Kidney (tissue), 14 donors: Measurements from ENCODE around the gene AUTS2. TPM values are rescaled to one million over a fixed set of nuclear protein-coding genes. Genes with fewer than 3 reads are reported as not detected.

Experiments
- DNase-seq, 5 donors: peaks; one replicate each; pipeline ENCODE4 v3.0.0-alpha.2; 2013 to 2020
- FAIRE-seq: peaks from 2 replicates; lab custom pipeline; 2012; peaks lifted over from hg19 to GRCh38; lab: Jason Lieb, UNC
- H3K27ac ChIP-seq, 2 donors: one replicate each; pipeline ENCODE4 v1.7.0; 2013; ENCODE audit warnings: low read depth in 2 of 2, low read length in 2 of 2, inconsistent platforms in 1 of 2
- H3K27me3 ChIP-seq: one replicate; pipeline ENCODE4 v1.7.1; 2013; ENCODE audit warnings: low read length, inconsistent platforms; ENCODE audit not compliant: control insufficient read depth, insufficient read depth
- H3K36me3 ChIP-seq, 3 donors: one replicate each; pipeline versions ENCODE4 v1.7.0 to v1.7.1; 2013; ENCODE audit warnings: low read length in 3 of 3, control low read depth in 1 of 3, inconsistent platforms in 1 of 3; ENCODE audit not compliant: insufficient read depth in 3 of 3, control insufficient read depth in 2 of 3
- H3K4me1 ChIP-seq, 3 donors: one replicate each; pipeline versions ENCODE4 v1.7.0 to v1.7.1; 2013; ENCODE audit warnings: low read length in 3 of 3, inconsistent platforms in 1 of 3, low read depth in 1 of 3; ENCODE audit not compliant: control insufficient read depth in 2 of 3, insufficient read depth in 2 of 3
- H3K4me3 ChIP-seq, 3 donors: one replicate each; pipeline versions ENCODE4 v1.7.0 to v1.8.1; 2013; ENCODE audit warnings: low read length in 3 of 3, control low read depth in 1 of 3, inconsistent platforms in 1 of 3
- H3K9ac ChIP-seq, 3 donors: one replicate each; pipeline versions ENCODE4 v1.7.0 to v1.7.1; 2013; ENCODE audit warnings: low read length in 3 of 3, control low read depth in 1 of 3, inconsistent platforms in 1 of 3
- H3K9me3 ChIP-seq, 3 donors: one replicate each; pipeline versions ENCODE4 v1.7.0 to v1.7.1; 2013; ENCODE audit warnings: low read length in 3 of 3, control low read depth in 1 of 3, inconsistent platforms in 1 of 3; ENCODE audit not compliant: control insufficient read depth in 2 of 3, insufficient read depth in 1 of 3
- CTCF ChIP-seq: IDR thresholded peaks from 3 replicates; pipeline ENCODE4 v1.5.1; 2012; ENCODE audit warnings: mild to moderate bottlenecking, moderate library complexity, borderline replicate concordance; ENCODE audit not compliant: insufficient read depth; ENCODE audit errors: extremely low read depth
- intact Hi-C: fragments of 100-400 bp; cut with DNase I; formaldehyde crosslinking; loops from one replicate; pipeline ENCODE4 v1.11.1; 2022
- polyA plus RNA-seq: library from polyadenylated mRNA; stranded (reverse); fragments of 350-450 nt; fragmentation: Illumina TruSeq; extraction: RNeasy Lipid Tissue Mini Kit (QIAGEN cat#74804); gene quantifications from one replicate; pipeline ENCODE4 v1.2.3, GENCODE V29; 2014; ENCODE audit warnings: low read depth, low replicate concordance; ENCODE audit not compliant: insufficient read depth
- total RNA-seq: library from RNA; stranded (reverse); fragmentation: NEBNext Ultra II Directional; extraction: Animal tissue kit (Norgen Biotek cat#: 25700); gene quantifications from one replicate; pipeline ENCODE4 v1.2.1, GENCODE V29; 2021
- donor health status: control.
- donor health status: control.
- donor health status: control.
- donor health status: control.
- donor health status: control.
- donor health status: DM: yes; HTN: yes; CAD: no.
- donor health status: Normal renal cell carcinoma (clear cell type).

Gene AUTS2
- total and polyA plus RNA-seq, 2 donors from 2014 or later, result 5.2 to 33.8 TPM

GRCh38 chr7:70793821-70794220, 1195.5 kb downstream of the AUTS2 start:
- Histone ChIP-seq H3K27me3 (no peaks in the 10 kb centered on the region), H3K9me3 (no peaks in the 10 kb centered on the region)
- intact Hi-C loops, result no loop called here

DNA sequence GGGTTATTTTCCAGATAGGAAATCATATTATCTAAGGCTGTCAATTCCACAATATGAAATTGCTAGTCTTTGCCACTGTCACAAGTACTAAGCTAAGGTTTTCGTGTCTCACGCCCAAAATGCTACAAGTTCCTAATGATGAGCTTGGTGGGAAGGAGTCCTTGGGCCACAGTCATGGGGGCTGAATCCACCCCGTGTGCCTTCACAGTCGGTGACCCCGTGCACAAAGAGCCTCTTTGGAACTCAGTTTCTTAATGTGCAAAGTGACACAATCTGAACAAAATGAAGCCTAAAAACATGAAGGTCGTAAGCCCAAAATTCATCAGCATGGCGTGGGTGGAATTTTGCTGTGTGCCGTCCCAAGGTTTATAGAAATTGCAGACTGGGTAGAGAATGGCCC, 1196.7 kb downstream of the AUTS2 start:
- H3K27ac ChIP-seq, result no peak overlapping the region
- intact Hi-C loops, result no loop called here

More at GRCh38 chr7:70793821-70794220, 1195.5 kb downstream of the AUTS2 start:
- Histone ChIP-seq H3K36me3 (peaks cover 0 to 21% (median 12%) of the 10 kb centered on the region in 3 donors), H3K27ac (no peak overlapping the region), H3K4me1 (no peaks in the 10 kb centered on the region), H3K4me3 (no peak overlapping the region), H3K9ac (no peak overlapping the region)
- no peak for TF ChIP-seq CTCF
- FAIRE-seq, result no peak
- no peak for DNase-seq

GRCh38 chr7:70795948-70796347, 1197.7 kb downstream of the AUTS2 start:
- no peak for DNase-seq
- intact Hi-C loops, result no loop called here
- H3K9ac ChIP-seq, result no peak overlapping the region
- H3K36me3 ChIP-seq, result peaks cover 0 to 15% (median 5%) of the 10 kb centered on the region in 3 donors
- H3K27ac ChIP-seq, result no peak overlapping the region
- H3K4me1 ChIP-seq, result no peaks in the 10 kb centered on the region
- H3K27me3 ChIP-seq, result no peaks in the 10 kb centered on the region
- H3K4me3 ChIP-seq, result no peak overlapping the region
- peaks cover 0 to 14% (median 5%) of the 10 kb centered on the region in 3 donors for H3K9me3 ChIP-seq
- no peak for FAIRE-seq
- no peak for TF ChIP-seq CTCF

More for the DNA sequence above, 1196.7 kb downstream of the AUTS2 start:
- H3K27me3 ChIP-seq, result no peaks in the 10 kb centered on the region
- no peaks in the 10 kb centered on the region for H3K4me1 ChIP-seq
- no peak for DNase-seq
- no peak overlapping the region for H3K4me3 ChIP-seq
- no peak for FAIRE-seq
- no peak overlapping the region for H3K9ac ChIP-seq
- no peak for TF ChIP-seq CTCF
- H3K36me3 ChIP-seq, result peaks cover 0 to 16% (median 7%) of the 10 kb centered on the region in 3 donors
- peaks cover 0 to 9% (median 0%) of the 10 kb centered on the region in 3 donors for H3K9me3 ChIP-seq

DNA sequence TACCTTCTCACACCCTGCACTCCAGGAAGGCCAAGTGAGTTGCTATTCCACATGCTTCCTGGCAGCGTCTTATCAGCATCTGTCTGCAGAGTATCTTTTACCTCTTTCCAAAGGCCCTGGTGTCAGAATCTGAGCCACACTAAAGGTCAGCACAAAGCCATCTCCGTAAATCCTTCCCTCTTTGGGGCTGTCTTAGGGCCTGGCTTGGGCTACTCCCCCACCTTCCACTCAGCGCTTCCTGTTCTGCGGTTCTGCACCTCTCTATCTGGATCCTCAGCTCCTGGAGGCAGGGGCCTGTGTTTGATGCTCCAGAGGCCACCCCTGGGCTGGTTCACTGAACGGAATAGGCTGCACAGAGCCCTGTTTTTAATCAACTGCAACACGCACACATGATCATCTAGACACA, 1198.8 kb downstream of the AUTS2 start:
- no peak for FAIRE-seq
- intact Hi-C loops, result no loop called here

More for the DNA sequence above, 1198.8 kb downstream of the AUTS2 start:
- no peaks in the 10 kb centered on the region for H3K4me1 ChIP-seq
- H3K4me3 ChIP-seq, result no peak overlapping the region
- no peak overlapping the region for H3K27ac ChIP-seq
- TF ChIP-seq CTCF, result no peak
- H3K9ac ChIP-seq, result no peak overlapping the region
- peaks cover 0 to 4% (median 0%) of the 10 kb centered on the region in 3 donors for H3K36me3 ChIP-seq
- DNase-seq, result peak in 3 of 5 donors; percentile 39 to 76 (median 51)
- no peaks in the 10 kb centered on the region for H3K27me3 ChIP-seq
- peaks cover 0 to 14% (median 7%) of the 10 kb centered on the region in 3 donors for H3K9me3 ChIP-seq
